Activated CD8-positive, alpha-beta memory T cell treated with anti-CD3 and anti-CD28 coated beads, Interleukin-2, amount 50 U/mL, for 24 hours (primary cell): ENCODE data around the gene ATRNL1.
"Not testable (repeated sequence)": the region's sequence is repeated elsewhere in the genome, so short reads cannot be mapped to it uniquely, and the experiment has no call there.

Experiments
- DNase-seq: peaks from one replicate; pipeline ENCODE4 v3.0.0-alpha.2; 2020; ENCODE audit errors: extremely low read depth

ATRNL1 gene

DNA sequence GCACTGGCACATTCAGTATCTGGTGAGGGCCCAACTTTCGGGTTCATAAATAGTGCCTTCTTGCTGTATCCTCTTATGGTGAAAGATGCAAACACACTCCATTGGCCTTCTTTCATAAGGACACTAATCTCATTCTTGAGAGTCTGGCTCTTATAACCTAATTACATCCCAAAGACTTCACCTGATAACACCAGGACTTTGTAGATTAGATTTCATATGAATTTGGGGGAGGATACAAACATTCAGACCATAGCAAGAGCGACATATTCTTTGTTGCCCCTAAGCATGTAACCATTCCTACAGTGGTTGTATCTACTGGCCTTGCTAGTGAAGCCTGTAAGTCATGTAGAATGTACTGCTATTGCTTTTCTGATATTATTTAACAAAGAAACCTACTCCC lies 654.6 kb downstream of the ATRNL1 start:
- no peak for DNase-seq

- DNase-seq = not testable (repeated sequence)
Observed at GRCh38 chr10:115758488-115758887, 665.3 kb downstream of the ATRNL1 start.

GRCh38 chr10:115760131-115760530 lies 667.0 kb downstream of the ATRNL1 start:
- no peak for DNase-seq

GRCh38 chr10:115761166-115761565 lies 668.0 kb downstream of the ATRNL1 start:
- DNase-seq = no peak

DNA sequence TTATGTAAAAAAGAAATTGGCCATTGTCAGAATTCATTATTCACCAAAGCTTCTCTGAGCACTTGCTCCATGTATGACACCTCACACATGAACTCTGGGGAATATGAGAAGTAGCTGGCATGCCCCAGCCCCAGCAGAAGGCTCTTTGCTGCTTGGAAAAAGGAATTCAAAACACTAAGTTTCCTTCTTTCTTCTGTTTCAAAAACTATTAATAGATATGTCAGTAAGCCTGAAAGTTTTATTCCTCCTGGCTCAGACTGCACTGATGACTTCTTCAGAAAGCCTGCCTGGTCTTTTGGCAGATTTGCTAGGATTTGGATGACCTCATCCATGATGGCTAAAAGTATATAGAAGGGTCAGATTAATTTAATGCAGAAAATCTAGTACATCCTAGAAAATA lies 668.9 kb downstream of the ATRNL1 start:
- DNase-seq = no peak

GRCh38 chr10:115771755-115772154 lies 678.6 kb downstream of the ATRNL1 start:
- DNase-seq = no peak

DNA sequence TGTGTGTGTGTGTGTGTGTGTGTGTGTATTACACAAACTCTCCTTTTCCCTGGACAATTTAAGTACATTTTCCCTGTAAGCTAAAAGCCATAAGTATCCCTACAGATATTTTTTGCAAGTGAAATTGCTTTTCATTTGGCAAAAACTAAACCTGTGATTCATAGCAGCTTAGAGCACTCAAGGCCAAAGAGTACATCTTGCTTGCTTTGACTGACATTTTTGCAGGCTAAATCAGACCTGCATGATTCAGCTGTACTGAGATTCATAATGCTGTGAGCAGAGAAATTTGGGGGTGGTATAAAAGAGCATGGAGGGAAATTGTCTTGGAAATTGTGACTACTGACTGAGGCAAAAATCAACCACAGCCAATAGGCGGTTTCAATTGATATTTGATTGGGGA lies 679.4 kb downstream of the ATRNL1 start:
- no peak for DNase-seq

DNA sequence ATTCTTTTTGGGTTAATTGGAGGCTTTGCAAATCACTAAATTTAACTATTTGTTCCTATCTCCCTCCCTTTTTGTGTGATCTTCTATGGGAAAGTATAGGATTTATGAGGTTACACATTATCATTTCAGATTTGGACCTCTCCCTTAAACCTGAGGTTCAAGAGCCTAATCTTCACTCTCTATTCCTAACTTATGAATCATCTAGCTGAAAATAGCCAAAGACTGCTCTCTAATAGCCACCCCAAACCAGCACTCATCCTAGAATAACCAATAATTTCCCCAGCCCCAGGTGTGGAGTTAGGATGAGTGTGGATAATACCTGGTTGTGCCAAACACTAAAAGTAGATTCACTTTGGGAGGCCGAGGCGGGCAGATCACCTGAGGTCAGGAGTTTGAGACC lies 680.7 kb downstream of the ATRNL1 start:
- no peak for DNase-seq

DNA sequence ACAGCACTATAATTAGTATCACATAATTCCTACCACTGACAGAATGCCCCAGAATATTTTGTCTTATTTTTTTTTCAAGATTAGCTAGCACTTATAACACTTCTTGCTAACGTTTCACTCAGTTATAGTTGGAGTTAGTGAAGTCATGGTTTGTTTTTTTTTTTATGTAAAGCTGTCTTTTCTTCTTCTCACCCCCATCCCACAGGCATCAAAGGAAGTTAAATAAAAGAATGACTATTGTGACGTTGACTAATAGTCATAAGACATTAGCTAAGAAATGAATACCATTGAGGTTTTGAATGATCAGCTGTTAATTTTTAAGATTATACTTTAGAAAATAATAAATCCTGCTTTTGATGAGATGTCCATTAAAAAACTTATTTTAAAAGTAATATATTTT lies 681.6 kb downstream of the ATRNL1 start:
- DNase-seq = no peak

DNA sequence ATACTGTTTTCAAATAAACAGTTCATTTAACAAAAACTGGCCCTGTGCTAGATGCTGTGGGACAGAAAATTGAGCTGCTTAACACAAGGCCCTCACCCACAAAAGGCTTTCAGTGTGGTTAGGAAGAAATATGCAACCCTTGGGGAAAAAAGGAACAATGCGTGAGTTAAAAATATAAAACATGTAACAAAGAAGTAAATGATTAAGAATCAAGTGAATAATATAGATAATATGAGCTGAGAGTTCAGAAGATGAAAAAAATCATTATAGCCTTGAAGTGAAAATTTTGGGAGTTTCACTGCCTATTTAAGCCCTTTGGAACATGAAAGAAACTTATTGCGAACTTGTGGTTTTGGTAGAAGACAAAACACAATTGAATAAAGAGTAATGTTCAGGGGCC lies 684.5 kb downstream of the ATRNL1 start:
- DNase-seq = no peak

DNA sequence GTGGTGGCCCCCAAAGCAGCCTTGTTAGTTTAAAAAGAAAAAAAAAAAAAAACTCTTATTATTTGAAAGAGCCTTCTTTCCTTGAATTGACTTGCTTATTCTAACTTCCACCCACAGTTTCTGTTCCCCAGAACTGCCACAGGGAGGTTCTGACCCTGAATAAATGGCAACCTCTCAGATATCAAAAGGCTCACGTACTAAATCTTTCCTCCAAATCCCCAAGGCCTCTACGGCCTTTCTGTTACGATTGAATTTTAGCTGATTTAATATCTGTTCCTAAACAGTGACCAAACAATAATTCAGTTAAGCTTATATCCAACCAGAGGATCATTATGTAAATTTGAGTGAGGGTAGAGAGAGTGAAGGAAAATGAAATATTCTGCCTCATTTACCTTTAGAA lies 697.1 kb downstream of the ATRNL1 start:
- DNase-seq = no peak

DNA sequence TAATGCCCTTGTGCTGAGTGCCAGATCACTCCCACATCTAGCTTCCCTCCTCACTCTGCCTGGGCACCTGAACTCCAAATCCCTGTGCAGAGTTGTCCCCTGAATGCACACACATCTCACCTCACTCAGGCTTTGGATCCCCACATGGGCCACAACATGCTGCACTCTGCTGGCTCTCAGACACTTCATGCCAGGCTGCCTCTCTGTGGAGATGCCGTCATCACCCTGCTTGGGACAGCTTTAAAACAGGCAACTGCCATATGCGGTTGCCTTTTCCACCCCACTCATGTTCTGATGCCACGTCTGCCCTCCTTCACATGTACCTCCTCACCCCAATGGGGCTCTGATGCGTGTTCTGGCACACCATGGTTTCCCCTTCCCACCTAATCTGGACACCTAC lies 702.8 kb downstream of the ATRNL1 start:
- DNase-seq = no peak

- DNase-seq = no peak
Observed at GRCh38 chr10:115801457-115801856, 708.3 kb downstream of the ATRNL1 start.

DNA sequence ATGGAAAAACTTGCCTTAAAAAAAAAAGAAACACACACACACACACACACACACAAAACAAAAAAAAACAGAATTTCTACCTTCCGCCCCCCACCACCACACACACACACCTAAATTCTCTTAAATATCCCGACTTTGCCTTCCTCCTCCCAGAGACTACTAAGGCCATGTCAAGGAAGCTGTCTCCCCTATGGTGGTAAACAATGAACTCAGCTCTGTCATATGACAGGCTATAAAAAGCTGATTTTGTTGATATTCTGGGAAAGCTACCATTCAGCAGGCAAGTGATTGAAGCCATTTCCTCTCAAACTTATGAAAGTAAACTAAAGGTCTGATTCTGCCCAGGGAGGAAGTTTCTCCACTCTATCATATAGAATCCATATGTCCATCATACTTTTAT lies 708.8 kb downstream of the ATRNL1 start:
- DNase-seq = no peak

DNA sequence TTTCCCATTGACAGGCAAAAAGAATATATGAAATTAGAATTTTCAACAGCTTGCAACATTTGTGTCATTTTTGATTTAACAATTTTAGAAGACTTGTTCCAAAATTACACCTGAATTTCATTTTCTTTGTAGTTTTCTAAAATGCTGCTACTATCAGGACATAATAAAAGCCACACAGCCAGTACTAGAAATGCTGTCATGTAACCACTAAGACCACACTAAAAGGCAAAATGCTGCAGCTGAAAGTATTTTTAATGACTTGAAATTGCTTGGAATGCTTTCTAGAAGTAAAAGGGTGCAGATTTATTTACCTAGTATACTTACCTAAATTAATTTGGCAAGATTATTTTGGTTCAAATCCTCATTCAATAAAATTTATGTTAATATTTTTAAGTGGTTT lies 709.7 kb downstream of the ATRNL1 start:
- DNase-seq = no peak

- no peak for DNase-seq
Observed at GRCh38 chr10:115814542-115814941, 721.4 kb downstream of the ATRNL1 start.

DNA sequence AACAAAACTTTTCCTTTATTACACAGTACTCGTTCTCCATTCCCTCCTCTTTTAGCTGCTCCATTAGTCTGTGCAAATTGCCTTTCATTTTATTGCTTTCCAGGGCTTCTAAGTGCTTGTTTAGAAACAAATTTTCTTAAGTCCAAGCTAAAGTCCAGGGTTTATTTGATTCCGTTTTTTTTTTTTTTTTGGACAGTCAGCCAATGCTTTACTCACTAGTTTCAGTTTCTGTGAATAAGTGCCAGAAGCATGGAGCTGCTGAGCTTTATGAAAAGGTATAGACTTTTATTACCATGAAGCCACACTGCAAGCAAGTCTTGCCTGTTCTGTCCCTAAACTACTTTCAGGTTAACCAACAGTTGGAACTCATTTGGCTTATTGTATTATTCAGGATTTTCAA lies 724.8 kb downstream of the ATRNL1 start:
- no peak for DNase-seq

- DNase-seq = no peak
Observed at GRCh38 chr10:115826396-115826795, 733.2 kb downstream of the ATRNL1 start.

DNA sequence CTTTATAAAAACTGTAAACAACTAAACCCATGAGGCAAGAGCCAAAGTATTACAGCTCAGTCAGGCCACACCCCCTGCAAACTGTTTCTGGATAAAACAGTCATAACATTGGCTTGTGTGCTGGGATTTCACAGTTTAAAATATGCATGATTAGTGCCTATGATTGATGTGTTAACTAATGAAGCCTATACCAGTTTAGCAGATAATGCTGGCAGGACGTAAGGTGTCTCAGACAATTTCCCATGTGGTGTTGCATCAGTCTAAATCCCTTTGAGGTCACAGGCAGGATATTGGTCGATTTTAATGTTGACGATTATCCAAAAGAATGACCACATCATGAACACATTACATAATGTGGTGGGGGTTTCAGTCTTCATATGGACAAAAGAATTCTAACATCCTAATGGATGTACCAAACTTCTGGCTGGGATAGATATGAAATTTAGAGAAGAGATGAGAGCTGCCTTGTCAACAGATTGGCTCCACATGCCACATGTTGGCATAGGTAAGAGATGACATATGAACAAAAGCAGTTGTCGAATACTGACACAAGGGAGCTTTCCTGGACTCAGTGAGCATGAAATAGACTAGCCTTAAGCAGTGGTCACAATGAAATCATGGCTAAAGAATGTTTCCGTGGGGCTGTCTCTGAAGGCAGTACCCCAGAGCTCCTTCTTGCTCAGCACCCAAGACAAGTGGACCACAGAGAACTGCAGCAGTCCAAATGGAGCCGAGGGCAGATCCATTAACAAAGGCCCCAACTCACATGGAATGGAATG lies 734.3 kb downstream of the ATRNL1 start:
- no peak for DNase-seq

GRCh38 chr10:115828182-115828581 lies 735.0 kb downstream of the ATRNL1 start:
- DNase-seq = not testable (repeated sequence)

DNA sequence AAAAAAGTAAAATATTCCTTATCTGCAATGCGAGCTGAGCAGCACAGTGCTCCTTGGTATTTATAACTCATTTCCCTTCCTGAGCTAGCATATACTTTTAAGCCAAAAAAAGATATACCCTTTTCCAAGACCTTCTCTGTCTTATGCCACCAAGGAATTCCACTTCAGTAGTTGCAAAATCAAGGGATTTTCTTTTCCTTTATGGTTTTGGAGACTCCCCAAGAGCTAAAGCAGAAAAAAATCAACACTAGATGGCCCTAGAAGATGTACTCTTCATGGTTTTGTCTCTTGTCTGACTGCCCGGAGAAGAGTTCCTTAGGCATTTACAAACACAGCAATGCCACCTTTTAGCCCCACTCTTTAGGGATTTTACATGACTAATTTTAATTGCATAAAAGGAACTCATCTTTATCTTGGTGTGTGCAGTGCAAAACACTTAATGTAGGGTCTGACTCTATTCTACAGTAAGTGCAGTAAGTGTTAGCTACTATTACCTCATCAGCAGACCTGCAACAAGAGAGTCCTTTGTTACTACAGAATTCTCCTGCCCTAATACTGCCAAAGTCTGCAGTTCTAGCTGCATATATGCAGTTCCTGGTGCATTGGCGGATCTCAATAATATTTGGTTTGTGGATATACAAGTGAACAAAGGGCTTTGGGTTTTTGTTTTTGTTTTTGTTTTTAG lies 736.5 kb downstream of the ATRNL1 start:
- DNase-seq = no peak

GRCh38 chr10:115830265-115830970 lies 737.3 kb downstream of the ATRNL1 start:
- DNase-seq = no peak

- no peak for DNase-seq
Observed at GRCh38 chr10:115831016-115831415, 737.9 kb downstream of the ATRNL1 start.
